HepG2 (cell line): ENCODE results near the gene CMTM4. TPM values are rescaled to one million over a fixed set of nuclear protein-coding genes. Genes with fewer than 3 reads are reported as not detected.

ENCODE experiments used
- CCDC6 ChIP-seq: sonication (generic); formaldehyde crosslinking; IDR thresholded peaks from 2 replicates; pipeline ENCODE4 v1.8.1; 2022; ENCODE audit warnings: mild to moderate bottlenecking, missing genetic modification reagents, moderate library complexity
- DMTF1 ChIP-seq: sonication (generic); formaldehyde crosslinking; IDR thresholded peaks from 2 replicates; pipeline ENCODE4 v1.4.0; 2020; ENCODE audit warnings: mild to moderate bottlenecking, missing genetic modification reagents
- ELF1 ChIP-seq: sonication (generic); formaldehyde crosslinking; IDR thresholded peaks from 2 replicates; pipeline ENCODE4 v1.4.0; 2020; ENCODE audit warnings: missing genetic modification reagents
- LBX2 ChIP-seq: sonication (generic); formaldehyde crosslinking; IDR thresholded peaks from 2 replicates; pipeline ENCODE4 v1.5.0; 2020; ENCODE audit warnings: missing genetic modification reagents, mild to moderate bottlenecking, borderline replicate concordance
- MYNN ChIP-seq: sonication (generic); formaldehyde crosslinking; IDR thresholded peaks from 2 replicates; pipeline ENCODE4 v1.4.0; 2020; ENCODE audit warnings: mild to moderate bottlenecking, low read depth, missing genetic modification reagents
- NFE2L1 ChIP-seq: sonication (generic); formaldehyde crosslinking; IDR thresholded peaks from 2 replicates; pipeline ENCODE4 v1.4.0; 2020; ENCODE audit warnings: missing genetic modification reagents, mild to moderate bottlenecking, borderline replicate concordance
- NPAS2 ChIP-seq: sonication (generic); formaldehyde crosslinking; IDR thresholded peaks from 2 replicates; pipeline ENCODE4 v1.8.0; 2022; ENCODE audit warnings: mild to moderate bottlenecking, missing genetic modification reagents, borderline replicate concordance
- REXO4 ChIP-seq: sonication (generic); formaldehyde crosslinking; IDR thresholded peaks from 2 replicates; pipeline ENCODE4 v1.8.0; 2022; ENCODE audit warnings: missing genetic modification reagents, mild to moderate bottlenecking, borderline replicate concordance
- RFXANK ChIP-seq: IDR thresholded peaks from 2 replicates; pipeline ENCODE4 v1.6.1; 2016
- SATB2 ChIP-seq: sonication (generic); formaldehyde crosslinking; IDR thresholded peaks from 2 replicates; pipeline ENCODE4 v1.5.0; 2020; ENCODE audit warnings: missing genetic modification reagents
- TFDP1 ChIP-seq: IDR thresholded peaks from 2 replicates; pipeline ENCODE4 v1.6.1; 2016; ENCODE audit warnings: missing compliant biosample characterization, missing genetic modification reagents, borderline replicate concordance
- ZMYM3 ChIP-seq: sonication (generic); formaldehyde crosslinking; IDR thresholded peaks from 2 replicates; pipeline ENCODE4 v1.5.1; 2020; ENCODE audit warnings: mild to moderate bottlenecking, missing genetic modification reagents
- ZNF264 ChIP-seq: sonication (generic); formaldehyde crosslinking; IDR thresholded peaks from 2 replicates; pipeline ENCODE4 v1.4.0; 2020; ENCODE audit warnings: missing genetic modification reagents
- ZNF329 ChIP-seq: sonication (generic); formaldehyde crosslinking; IDR thresholded peaks from 2 replicates; pipeline ENCODE4 v1.9.0; 2021; ENCODE audit warnings: low read depth, mild to moderate bottlenecking, missing genetic modification reagents
- ZNF570 ChIP-seq: sonication (generic); formaldehyde crosslinking; IDR thresholded peaks from 2 replicates; pipeline ENCODE4 v1.4.0; 2020; ENCODE audit warnings: mild to moderate bottlenecking, missing genetic modification reagents, borderline replicate concordance
- ZNF639 ChIP-seq: conservative IDR thresholded peaks from 2 replicates; pipeline ENCODE4 v1.6.1; 2018; ENCODE audit warnings: missing genetic modification reagents
- ZNF678 ChIP-seq: sonication (generic); formaldehyde crosslinking; IDR thresholded peaks from 2 replicates; pipeline ENCODE4 v1.4.0; 2020; ENCODE audit warnings: mild to moderate bottlenecking, missing genetic modification reagents
- ZNF746 ChIP-seq: sonication (generic); formaldehyde crosslinking; IDR thresholded peaks from 2 replicates; pipeline ENCODE4 v1.8.0; 2022; ENCODE audit warnings: mild to moderate bottlenecking, missing genetic modification reagents
- ZNF747 ChIP-seq: sonication (generic); formaldehyde crosslinking; IDR thresholded peaks from 2 replicates; pipeline ENCODE4 v1.8.1; 2023; ENCODE audit warnings: missing genetic modification reagents, mild to moderate bottlenecking, borderline replicate concordance
- ZNF772 ChIP-seq: sonication (generic); formaldehyde crosslinking; IDR thresholded peaks from 2 replicates; pipeline ENCODE4 v1.5.0; 2020; ENCODE audit warnings: mild to moderate bottlenecking, missing genetic modification reagents
- ZNF83 ChIP-seq: sonication (generic); formaldehyde crosslinking; IDR thresholded peaks from 2 replicates; pipeline ENCODE4 v1.4.0; 2020; ENCODE audit warnings: missing genetic modification reagents, mild to moderate bottlenecking, borderline replicate concordance
- ZXDC ChIP-seq: sonication (generic); formaldehyde crosslinking; IDR thresholded peaks from 2 replicates; pipeline ENCODE4 v1.5.0; 2020; ENCODE audit warnings: mild to moderate bottlenecking, missing genetic modification reagents
- polyA plus RNA-seq, 8 experiments: library from polyadenylated mRNA; depleted of rRNA in 3 of 8; stranded (reverse) in 7 of 8; unstranded in 1 of 8; fragments of >200 nt; fragmentation: Illumina TruSeq in 4 of 8; extraction: Trizol in 4 of 8; gene quantifications; 2 replicates each; pipeline versions ENCODE4 v1.2.1 to v1.2.3, GENCODE V29; 2011 to 2016; ENCODE audit warnings: low read depth in 4 of 8, missing spikeins in 1 of 8, mixed read lengths in 1 of 8; ENCODE audit not compliant: insufficient read depth in 1 of 8
- total RNA-seq, 5 experiments: library from RNA; depleted of rRNA; stranded (reverse); fragments of >200 nt; fragmentation: Illumina TruSeq; extraction: Trizol; gene quantifications; 2 replicates each; pipeline ENCODE4 v1.2.3, GENCODE V29; 2016; ENCODE audit warnings: low read depth in 1 of 5

The CMTM4 gene
- total and polyA plus RNA-seq, 2 of the 13 experiments (the other 11 are each of a cell fraction or from before 2014, with no cell fraction given), result 32.0 to 36.3 TPM

GRCh38 chr16:66604376-66605176 lies 92.0 kb downstream of the CMTM4 start, which contains the start of gene CMTM3 (continued):
- TF ChIP-seq ZNF83 (CRISPR knock-in tag) (no peak), ZNF570 (CRISPR knock-in tag) (no peak), LBX2 (CRISPR knock-in tag) (no peak), ZNF746 (no peak; the same call in 1 of the 2 replicates), RFXANK (CRISPR knock-in tag) (no peak), ZNF329 (CRISPR knock-in tag) (no peak), ZMYM3 (CRISPR knock-in tag) (no peak), MYNN (CRISPR knock-in tag) (no peak), DMTF1 (CRISPR knock-in tag) (no peak), ZNF747 (CRISPR knock-in tag) (no peak), REXO4 (no peak), ZNF772 (0 out of 2 replicates have a peak, but pooled peaks have one; percentile 9), ELF1 (CRISPR knock-in tag) (no peak), ZXDC (CRISPR knock-in tag) (no peak), CCDC6 (CRISPR knock-in tag) (0 out of 2 replicates have a peak, but pooled peaks have one; percentile 33), ZNF639 (CRISPR knock-in tag) (no peak), NPAS2 (CRISPR knock-in tag) (no peak), NFE2L1 (CRISPR knock-in tag) (no peak), TFDP1 (CRISPR knock-in tag) (0 out of 2 replicates have a peak, but pooled peaks have one; percentile 44), ZNF264 (CRISPR knock-in tag) (no peak), SATB2 (CRISPR knock-in tag) (0 out of 2 replicates have a peak, but pooled peaks have one; percentile 28), ZNF678 (CRISPR knock-in tag) (no peak)
